GM12892 (cell line): ENCODE measurements around the gene ARHGAP24.

Experiments used
- DNase-seq: peaks from one replicate; pipeline ENCODE4 v3.0.0; 2011; ENCODE audit not compliant: insufficient read length
- FAIRE-seq: peaks from 2 replicates; lab custom pipeline; 2011; peaks lifted over from hg19 to GRCh38; lab: Jason Lieb, UNC
- POLR2A ChIP-seq: IDR thresholded peaks from 2 replicates; pipeline ENCODE4 v1.6.1; 2011; ENCODE audit warnings: low read depth, low read length, control low read depth
- POLR2AphosphoS5 ChIP-seq: IDR thresholded peaks from 2 replicates; pipeline ENCODE4 v1.6.1; 2011; ENCODE audit warnings: low read depth, low read length, control low read depth
- TAF1 ChIP-seq: IDR thresholded peaks from 2 replicates; pipeline ENCODE4 v1.6.1; 2011; ENCODE audit warnings: low read depth, mild to moderate bottlenecking, control low read depth, low read length, borderline replicate concordance

Gene ARHGAP24

GRCh38 chr4:85763202-85763601 lies 288.3 kb downstream of the ARHGAP24 start:
- DNase-seq, result no peak
- no peak for FAIRE-seq
- TF ChIP-seq POLR2AphosphoS5, result no peak

GRCh38 chr4:85767649-85768048 lies 292.7 kb downstream of the ARHGAP24 start:
- TF ChIP-seq POLR2A, result no peak
- TF ChIP-seq TAF1, result no peak
- no peak for DNase-seq
- no peak for FAIRE-seq

GRCh38 chr4:85769009-85769408 lies 294.1 kb downstream of the ARHGAP24 start:
- DNase-seq (no peak), FAIRE-seq (no peak)
- no peak for TF ChIP-seq POLR2AphosphoS5
- no peak for TF ChIP-seq POLR2A
- TF ChIP-seq TAF1, result no peak

GRCh38 chr4:85772470-85772869 lies 297.5 kb downstream of the ARHGAP24 start:
- DNase-seq (no peak), FAIRE-seq (no peak)
- TF ChIP-seq POLR2A (no peak), TAF1 (no peak), POLR2AphosphoS5 (no peak)

GRCh38 chr4:85773372-85773771 lies 298.4 kb downstream of the ARHGAP24 start:
- DNase-seq (no peak), FAIRE-seq (no peak)
- TF ChIP-seq POLR2A (no peak), POLR2AphosphoS5 (no peak), TAF1 (no peak)

GRCh38 chr4:85774000-85774399 lies 299.1 kb downstream of the ARHGAP24 start:
- TF ChIP-seq POLR2A, result no peak
- TF ChIP-seq POLR2AphosphoS5, result no peak
- TF ChIP-seq TAF1, result no peak
- FAIRE-seq, result no peak

GRCh38 chr4:85774489-85774888 lies 299.5 kb downstream of the ARHGAP24 start:
- DNase-seq, result no peak
- TF ChIP-seq POLR2A, result no peak
- TF ChIP-seq TAF1, result no peak
- TF ChIP-seq POLR2AphosphoS5, result no peak
- FAIRE-seq, result no peak

More at GRCh38 chr4:85774000-85774399, 299.1 kb downstream of the ARHGAP24 start:
- DNase-seq, result no peak

- no peak for DNase-seq
- no peak for FAIRE-seq
- TF ChIP-seq POLR2A (no peak), TAF1 (no peak), POLR2AphosphoS5 (no peak)
These were observed 301.1 kb downstream of the ARHGAP24 start for GRCh38 chr4:85776096-85776495.

GRCh38 chr4:85776579-85776978 lies 301.6 kb downstream of the ARHGAP24 start:
- TF ChIP-seq POLR2AphosphoS5, result no peak
- no peak for TF ChIP-seq TAF1
- TF ChIP-seq POLR2A, result no peak
- FAIRE-seq (no peak), DNase-seq (no peak)

GRCh38 chr4:85777908-85778631 lies 303.1 kb downstream of the ARHGAP24 start:
- TF ChIP-seq POLR2A, result no peak
- TF ChIP-seq POLR2AphosphoS5, result no peak
- no peak for FAIRE-seq
- DNase-seq, result no peak

GRCh38 chr4:85778632-85779131 lies 303.7 kb downstream of the ARHGAP24 start:
- TF ChIP-seq POLR2A, result no peak
- no peak for TF ChIP-seq TAF1
- TF ChIP-seq POLR2AphosphoS5, result no peak
- no peak for DNase-seq
- peak; percentile 86 for FAIRE-seq

GRCh38 chr4:85779165-85779564 lies 304.2 kb downstream of the ARHGAP24 start:
- FAIRE-seq (no peak), DNase-seq (no peak)
- TF ChIP-seq POLR2AphosphoS5, result no peak
- TF ChIP-seq POLR2A, result no peak
- no peak for TF ChIP-seq TAF1
